GM18519 (cell line): ENCODE measurements around the gene DCUN1D2.
"Not testable (repeated sequence)": the region's sequence is repeated elsewhere in the genome, so short reads cannot be mapped to it uniquely, and the experiment has no call there.

Experiments
- ATAC-seq: cut with Tn5 transposase; IDR thresholded peaks from one replicate; pipeline ENCODE4 v1.9.1; 2021; ENCODE audit warnings: mild to moderate bottlenecking, moderate library complexity; ENCODE audit not compliant: unreplicated experiment, low FRiP score

DCUN1D2 gene

DNA sequence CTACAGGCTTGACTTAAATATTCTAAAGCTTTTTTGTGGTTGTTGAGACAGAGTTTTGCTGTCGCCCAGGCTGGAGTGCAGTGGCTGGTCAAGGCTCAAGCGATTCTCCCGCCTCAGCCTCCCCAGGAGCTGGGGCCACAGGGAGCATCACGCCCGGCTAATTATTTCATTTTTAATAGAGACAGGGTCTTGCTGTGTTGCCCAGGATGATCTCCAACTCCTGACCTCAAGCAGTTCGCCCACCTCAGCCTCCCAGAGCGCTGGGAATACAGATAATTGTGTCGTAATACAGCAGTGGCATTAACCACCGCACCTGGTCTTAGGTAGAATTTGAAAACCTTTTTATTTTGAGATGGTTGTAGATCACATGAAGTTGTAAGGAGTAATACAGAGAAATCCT is 1.5 kb upstream of the DCUN1D2 start:
- ATAC-seq, result no peak

DNA sequence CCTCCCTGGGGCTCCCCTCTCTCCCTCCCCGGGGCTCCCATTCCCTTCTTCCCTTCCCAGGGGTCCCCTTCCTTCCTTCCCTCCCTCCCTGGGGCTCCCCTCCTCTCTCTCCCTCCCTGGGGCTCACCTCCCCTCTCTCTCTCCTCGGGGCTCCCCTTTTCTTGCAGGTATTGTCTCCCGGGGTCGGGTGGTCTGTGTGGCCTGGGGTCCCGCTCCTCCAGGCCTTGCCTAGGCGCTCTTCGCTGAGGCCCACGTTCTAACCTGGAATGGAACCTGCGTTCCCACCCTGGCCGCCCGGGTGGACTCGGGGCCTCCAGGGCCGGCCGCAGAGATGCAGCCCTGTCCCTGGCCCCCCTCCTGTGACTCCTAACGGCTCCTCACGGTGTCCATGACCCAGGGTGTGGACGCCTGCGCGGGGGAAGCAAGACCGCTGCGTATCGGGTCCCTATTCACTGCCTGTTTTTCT is 940 bp upstream of the DCUN1D2 start:
- no peak for ATAC-seq

DNA sequence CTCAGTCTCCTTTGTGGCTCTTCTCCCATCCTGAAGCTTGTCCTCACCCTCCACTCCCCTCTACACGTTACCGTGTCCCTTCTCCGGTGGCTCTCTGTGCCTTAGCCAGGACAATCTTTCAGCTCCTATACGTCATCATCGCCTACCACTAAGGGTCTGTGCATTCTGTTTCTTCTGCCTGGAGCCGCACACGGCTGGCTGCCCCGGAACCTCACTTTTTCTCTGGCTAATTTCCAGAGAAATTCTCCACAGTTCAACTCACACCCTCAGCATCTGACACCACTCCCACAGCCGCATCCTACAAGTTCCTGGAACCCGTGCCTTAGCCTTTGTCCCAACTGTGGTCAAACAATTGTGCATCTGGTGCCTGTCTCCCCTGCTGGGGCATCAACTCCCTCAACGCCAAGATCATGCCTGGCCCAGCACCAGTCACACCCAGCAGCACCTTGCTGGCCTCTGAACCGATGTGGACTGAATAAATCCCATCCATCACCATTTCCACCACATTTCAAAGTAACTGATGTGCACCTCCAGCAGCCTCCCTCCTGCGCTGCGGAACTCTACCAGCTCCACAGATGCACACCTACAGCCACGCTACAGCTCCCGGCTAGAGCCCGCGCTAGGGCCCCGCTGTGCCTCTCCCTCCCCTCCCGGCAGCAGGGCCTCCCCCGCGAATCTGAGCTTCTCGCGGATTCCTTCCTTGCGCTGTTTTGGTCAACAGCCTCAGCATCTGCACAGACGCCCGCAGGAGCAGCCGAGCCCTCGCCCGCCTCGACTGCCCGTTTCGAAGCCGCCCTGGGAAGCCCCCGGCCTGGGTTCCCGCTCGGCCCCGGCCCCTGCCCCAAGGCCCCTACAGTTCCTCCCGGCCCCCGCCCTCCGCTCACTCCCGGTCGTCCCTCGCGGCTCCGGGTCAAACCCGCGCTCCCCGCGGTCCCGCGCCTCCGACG is 689 bp downstream of the DCUN1D2 start:
- ATAC-seq, result no peak

DNA sequence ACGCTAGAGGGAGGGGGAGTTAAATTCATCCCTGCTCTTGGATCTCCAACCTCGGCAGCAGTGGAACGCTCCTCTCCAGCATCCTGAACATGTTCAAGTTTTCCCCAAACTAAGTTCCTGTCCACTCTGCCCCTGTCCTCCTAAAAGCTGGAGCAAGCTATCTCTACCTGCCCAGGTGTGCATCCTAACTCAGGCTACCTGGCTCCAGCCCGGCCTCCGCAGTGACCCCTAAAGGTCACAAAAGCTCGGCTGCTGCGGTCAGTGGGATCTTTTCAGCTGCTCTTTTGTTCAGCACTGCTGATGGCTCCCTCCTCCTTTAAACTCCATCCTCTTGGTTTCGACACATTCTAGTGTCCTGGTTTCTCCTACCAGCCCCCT is 1.4 kb downstream of the DCUN1D2 start:
- ATAC-seq, result no peak

DNA sequence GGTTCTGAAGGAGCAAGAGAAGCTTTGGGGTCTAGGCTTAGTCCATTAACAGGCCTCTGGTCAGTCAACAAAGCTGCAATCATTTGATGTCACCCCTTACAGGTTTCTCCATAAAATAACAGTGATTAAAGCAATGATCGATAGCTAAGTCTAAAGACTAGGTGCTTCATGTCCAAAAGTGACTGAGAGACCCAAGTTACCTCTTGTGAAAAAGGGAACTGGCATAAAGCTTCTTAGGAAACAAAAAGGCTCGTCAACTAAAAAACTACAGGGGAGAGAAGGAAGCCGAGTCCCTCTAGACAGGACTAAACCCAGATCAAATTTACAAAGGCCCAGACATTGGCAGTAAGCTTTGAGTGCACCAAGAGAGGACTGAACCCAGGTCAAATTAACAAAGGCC is 2.2 kb downstream of the DCUN1D2 start:
- no peak for ATAC-seq

DNA sequence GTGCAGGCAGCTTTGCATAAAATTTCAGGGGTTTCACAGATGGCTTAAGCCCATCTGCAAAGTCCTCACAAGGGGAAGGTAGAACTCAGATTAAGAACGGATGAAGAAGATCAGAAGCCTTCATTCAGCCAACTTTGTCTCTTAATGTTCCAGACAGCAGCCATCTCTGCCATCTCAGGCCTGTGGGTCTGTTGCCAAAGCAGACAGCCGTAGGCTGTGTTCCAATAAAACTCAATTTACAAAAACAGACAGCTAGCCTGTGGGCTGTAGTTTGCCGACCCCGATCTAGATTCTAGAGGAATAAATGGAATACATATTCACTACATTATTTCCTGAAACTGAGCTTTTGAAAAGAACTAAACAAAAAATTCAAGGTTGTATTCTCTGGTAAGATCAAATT is 3.8 kb downstream of the DCUN1D2 start:
- no peak for ATAC-seq

DNA sequence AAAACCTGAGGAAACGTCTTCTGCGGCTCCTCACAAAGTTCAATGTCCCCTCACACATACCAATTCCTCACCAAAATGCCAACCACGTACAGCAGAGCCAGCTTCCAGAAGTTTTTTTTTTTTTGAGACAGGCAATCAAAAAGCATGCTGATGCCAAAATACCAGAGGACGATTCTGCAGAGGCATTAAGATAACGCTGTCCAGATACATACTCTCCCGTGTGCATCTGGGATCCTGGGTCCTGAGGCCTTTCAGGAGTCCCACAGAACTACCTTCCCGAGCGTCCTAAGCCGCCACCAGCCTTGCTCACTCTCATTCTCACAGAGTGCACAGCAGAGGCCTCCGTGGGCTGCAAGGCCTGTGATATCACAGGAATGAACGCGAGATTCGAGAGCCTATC is 5.0 kb downstream of the DCUN1D2 start:
- no peak for ATAC-seq

DNA sequence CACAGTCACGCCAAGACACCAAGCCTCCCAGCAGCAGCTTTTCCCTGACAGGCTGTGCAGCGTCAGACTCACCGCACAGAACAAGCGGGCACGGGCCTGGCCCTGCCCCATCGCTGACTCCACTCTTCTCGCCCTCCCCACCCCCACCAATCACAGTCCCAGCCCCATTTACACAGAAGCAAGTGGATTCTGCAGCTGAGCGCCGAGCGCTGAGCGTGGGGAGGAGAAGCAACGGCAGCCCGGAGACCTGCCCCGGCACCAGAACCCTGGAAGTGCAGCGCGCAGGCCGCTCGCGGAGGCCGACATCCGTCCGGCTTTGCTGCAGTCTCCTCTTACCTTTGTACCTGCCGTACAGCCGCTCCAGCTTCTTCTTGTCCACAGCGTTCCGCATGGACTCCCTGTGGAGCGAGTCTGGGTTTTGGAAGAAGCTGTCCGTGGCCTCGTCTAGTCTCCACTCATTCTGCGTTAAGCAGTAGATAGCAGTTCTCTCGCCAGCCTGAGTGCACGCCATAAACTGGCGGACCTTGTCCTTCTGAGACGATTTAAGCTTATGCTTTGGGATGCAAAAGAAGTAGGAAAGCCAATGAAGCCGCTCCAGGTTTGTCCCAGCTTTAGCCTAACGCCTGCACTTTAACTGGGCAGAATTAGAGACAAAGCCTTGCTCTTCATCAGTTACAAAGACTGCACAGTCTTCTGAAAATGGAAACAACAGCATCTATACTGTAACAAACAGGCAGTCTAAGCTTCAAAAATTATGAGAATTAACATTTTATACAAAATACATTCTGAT is 6.8 kb downstream of the DCUN1D2 start:
- ATAC-seq, result no peak

DNA sequence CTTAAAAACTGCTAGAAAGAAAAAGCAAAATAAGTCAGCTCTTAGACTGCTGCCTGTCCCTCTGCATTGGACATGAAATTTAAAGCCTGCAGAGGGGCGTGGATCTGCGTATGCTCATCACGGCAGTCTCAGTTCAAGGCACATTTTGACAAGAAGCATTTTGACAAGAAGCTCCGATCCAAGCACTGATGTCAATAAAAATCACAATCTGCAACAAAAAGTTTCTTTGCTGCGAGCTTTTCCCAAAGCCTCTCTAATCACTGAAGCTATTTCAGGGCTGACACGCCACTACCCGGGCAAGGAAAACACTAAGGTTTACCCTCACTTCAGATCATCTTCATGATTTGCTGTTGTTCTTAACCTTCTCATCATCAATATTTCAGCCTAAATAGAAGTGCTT is 7.4 kb downstream of the DCUN1D2 start:
- no peak for ATAC-seq

DNA sequence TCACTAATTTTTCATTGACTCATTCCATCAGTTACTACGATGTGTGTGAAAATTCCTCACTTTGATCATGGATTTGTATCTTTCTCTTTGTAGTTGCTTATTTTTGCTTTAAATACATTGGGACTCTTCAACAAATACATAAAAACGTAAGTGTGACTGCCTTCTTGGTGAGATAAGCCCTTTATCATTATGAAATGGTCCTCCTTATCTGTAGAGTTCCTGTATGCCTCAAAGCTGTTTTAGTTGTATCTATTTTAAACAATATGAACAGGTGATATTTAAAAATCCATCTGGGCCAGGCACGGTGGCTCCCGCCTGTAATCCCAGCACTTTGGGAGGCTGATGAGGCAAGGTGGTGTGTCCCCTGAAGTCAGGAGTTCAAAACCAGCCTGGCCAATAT is 11.3 kb downstream of the DCUN1D2 start:
- ATAC-seq, result no peak

DNA sequence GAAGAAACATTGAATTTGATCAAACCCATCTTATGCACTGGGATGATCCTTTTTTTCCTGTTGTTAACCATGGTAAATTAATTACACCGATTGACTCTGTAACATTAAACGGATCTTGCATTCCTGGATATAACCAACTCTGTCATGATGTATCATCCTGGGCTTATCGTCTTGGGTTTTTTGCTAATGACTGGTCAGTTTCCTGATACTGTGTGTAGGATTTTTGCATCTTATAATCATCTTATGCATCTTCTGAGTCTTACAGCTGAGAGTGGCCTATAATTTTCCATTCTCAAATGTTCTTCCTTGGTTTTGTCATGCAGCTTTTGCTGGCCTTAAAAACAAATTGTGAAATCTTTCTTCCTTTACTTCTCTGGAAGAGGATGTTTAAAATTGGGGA is 12.8 kb downstream of the DCUN1D2 start:
- ATAC-seq, result no peak

DNA sequence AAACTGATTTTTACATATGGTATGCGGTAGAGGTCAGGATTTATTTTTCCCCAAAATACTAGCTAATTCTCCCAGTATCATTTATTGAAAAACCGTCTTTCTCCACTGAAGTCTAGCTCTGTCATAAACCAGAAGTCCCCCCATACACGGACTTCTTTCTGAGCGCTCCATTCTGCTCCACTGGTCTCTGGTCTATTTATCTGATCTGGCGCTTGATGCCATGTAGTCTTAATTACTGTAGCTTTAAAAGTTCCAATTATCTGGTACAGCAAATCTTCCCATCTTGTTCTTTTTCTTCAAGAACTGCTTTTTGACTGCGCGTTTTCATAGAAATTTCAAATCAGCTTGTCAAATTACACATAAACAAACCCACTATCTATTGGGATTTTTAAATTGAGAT is 13.7 kb downstream of the DCUN1D2 start:
- ATAC-seq, result no peak

DNA sequence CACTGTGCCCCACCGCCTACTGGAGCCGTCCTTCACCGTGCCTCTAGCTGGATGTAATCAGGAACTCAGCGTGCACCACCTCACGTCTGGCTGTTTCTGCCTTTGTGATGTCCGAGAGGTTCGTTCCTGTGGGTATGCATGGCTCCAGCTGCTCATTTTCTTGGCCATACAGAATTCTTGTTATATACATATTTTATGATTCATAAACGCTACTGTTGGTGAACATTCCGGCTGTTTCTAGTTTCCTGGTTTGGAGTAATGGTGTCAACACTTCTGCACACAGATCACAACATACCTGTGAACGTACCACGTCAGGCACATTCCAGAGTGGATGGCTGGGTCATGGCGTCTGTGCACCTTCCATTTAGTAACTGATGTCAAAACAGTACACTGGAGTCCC is 14.6 kb downstream of the DCUN1D2 start:
- ATAC-seq, result no peak

DNA sequence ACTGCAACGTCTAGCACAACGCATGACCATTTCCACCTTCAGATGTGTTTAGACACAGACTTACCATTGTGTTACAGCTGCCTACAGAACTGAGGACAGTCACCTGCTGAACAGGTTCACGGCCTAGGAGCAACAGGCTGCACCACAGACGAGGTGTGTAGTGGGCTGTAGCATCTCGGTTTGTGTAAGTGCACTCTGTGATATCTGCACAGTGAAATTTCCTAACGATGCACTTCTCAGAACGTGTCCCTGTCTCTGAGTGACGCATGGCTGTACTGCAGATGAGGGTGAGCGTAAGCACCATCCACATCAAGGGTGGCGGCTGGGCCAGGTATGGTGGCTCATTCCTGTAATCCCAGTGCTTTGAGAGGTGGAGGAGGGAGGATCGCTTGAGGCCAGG is 15.2 kb downstream of the DCUN1D2 start:
- no peak for ATAC-seq

DNA sequence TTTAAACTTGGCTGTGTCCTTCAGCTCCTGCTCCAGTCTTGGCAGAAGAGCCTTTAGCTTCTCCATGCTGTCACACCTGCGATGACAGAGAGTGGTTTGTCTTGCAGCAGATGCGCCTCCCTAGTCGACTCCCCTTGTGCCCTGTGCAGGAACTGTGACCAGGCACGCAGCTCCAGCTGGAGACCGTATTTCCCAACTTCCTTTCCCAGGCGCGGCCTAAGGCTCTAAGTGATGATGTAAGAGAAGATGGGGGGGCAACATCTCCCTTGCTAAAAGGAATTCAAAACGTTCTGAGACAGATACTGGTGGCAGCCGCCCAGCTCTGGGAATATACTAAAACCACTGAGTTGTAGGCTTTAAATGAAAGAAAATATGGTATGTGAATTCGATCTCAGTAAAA is 16.3 kb downstream of the DCUN1D2 start:
- ATAC-seq, result no peak

DNA sequence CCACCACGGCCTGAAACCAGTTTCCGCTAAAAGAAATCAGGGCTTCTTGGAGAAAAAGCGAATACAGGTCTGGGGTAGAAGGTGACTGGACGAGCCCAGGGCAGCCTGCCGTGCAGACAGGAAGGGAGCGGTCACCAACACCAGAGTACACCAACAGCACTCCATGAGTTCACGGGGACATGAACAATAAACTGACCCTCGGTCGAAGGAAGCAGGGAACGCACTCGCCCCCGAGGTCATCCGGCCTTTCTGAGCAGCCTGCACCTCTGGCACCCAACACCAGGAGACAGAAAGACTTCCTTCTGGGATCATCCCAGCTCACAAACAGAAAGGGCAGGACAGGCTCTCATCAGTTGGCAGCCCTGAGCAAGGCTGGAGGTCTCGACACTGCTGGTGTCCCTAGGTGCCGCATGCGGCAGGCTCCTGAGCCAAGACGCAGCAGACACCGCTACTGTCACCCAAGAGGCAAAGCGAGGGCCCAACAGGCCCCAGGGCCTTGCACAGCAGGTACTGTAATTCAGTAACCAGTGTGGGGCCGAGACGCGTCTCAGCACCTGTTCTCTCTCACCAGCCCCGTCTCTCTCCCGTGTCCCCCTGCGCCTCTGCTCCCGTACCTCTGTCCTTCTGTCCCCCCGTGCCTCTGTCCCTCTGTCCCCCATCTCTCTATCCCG is 18.0 kb downstream of the DCUN1D2 start:
- ATAC-seq, result no peak

DNA sequence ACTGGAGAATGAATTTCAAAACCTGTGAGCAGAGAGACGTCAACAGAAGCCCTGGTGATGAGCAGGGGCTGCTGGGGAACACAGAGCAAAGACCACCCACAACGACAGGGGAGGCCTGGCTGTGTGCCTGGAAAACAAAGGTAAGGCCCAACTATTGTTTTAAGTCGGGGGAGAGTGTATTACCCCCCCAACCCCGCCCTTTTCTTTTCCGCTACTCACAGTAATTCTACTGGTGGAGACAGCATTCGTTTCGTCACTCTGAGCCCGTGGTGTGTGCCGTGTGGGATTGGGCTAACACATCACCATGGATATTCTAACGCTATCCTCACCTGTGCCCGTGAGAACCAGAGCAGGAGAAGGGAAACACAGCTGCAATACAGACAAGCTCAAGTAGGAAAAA is 18.7 kb downstream of the DCUN1D2 start:
- ATAC-seq, result no peak

DNA sequence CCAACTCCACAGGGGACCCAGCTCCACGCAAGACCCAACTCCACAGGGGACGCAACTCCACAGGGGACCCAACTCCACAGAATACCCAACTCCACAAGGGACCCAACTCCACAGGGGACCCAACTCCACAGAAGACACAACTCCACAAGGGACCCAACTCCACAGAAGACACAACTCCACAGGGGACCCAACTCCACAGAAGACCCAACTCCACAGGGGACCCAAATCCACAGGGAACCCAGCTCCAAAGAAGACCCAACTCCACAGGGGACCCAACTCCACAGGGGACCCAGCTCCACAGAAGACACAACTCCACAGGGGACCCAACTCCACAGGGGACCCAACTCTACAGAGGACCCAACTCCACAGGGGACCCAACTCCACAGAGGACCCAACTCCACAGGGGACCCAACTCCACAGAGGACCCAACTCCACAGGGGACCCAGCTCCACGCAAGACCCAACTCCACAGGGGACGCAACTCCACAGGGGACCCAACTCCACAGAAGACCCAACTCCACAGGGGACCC is 19.8 kb downstream of the DCUN1D2 start:
- ATAC-seq, result not testable (repeated sequence)

DNA sequence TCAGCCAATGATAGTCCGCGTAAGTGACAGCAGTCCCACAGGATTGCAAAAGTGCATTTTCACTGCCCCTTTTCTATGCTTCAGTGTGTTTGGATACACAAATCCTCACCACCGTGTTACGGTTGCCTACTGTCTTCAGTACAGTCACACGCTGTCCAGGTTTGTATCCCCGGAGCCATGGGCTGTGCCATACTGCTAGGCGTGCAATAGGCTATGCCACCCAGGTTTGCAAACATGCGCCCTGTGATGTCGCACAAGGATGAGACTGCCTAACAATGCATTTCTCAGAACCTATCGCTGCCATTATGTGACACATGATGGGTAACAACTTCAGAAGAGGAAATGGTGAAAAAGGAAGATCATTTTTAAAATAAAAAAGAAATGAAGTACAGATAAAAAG is 20.4 kb downstream of the DCUN1D2 start:
- ATAC-seq, result no peak

DNA sequence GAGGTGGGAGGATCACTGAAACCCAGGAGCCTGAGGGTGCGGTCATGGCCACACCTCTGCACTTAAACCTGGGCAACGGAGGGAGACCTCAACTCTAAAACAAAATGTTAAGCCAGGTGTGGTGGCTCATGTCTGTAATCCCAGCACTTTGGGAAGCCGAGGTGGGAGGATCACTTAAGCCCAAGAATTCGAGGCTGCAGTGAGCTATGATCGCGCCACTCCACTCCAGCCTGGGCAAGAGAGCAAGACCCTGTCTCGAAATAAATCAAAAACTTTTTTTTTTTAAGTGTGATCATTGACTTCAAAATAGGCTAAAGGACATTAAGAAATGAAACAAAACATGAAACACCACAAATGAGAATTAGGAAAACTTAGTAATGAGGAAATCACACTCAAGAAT is 20.9 kb downstream of the DCUN1D2 start:
- ATAC-seq, result no peak
